DND-41 (cell line): Measurements from ENCODE around the gene SMIM3.

ENCODE experiments used
- ATAC-seq: fragments of 200-7000 bp; cut with Tn5 transposase; 3 replicates; pipeline ENCODE4 v1.9.1; 2021; ENCODE audit warnings: low read depth; ENCODE audit not compliant: insufficient read depth
- DNase-seq: peaks from one replicate; pipeline ENCODE4 v3.0.0-alpha.2; 2020
- H2AFZ ChIP-seq: 2 replicates; pipeline ENCODE4 v1.6.0; 2012; ENCODE audit warnings: low read depth, low read length
- H3K27ac ChIP-seq: 2 replicates; pipeline ENCODE4 v1.5.1; 2012; ENCODE audit warnings: low read length, inconsistent platforms
- H3K27me3 ChIP-seq: fragments of 200-600 bp; sonication (generic); 2 replicates; pipeline ENCODE4 v1.6.0; 2012; ENCODE audit warnings: low read length, mild to moderate bottlenecking, inconsistent platforms; ENCODE audit not compliant: insufficient read depth, poor library complexity
- H3K36me3 ChIP-seq: 2 replicates; pipeline ENCODE4 v1.5.1; 2012; ENCODE audit warnings: low read length, inconsistent platforms; ENCODE audit not compliant: insufficient read depth
- H3K4me1 ChIP-seq: 2 replicates; pipeline ENCODE4 v1.5.1; 2012; ENCODE audit warnings: mild to moderate bottlenecking, low read length; ENCODE audit not compliant: insufficient read depth
- H3K4me2 ChIP-seq: 2 replicates; pipeline ENCODE4 v1.6.0; 2012; ENCODE audit warnings: mild to moderate bottlenecking, moderate library complexity, low read length, inconsistent platforms; ENCODE audit not compliant: insufficient read depth
- H3K4me3 ChIP-seq, 2 experiments: fragments of 200-600 bp in 1 of 2; shearing (Covaris generic) in 1 of 2; 2 replicates each; pipeline ENCODE4 v1.5.1; 2012 to 2016; ENCODE audit warnings: inconsistent platforms in 2 of 2, low read length in 2 of 2, mild to moderate bottlenecking in 2 of 2, low read depth in 1 of 2, moderate library complexity in 1 of 2
- H3K79me2 ChIP-seq: 2 replicates; pipeline ENCODE4 v1.6.0; 2012; ENCODE audit warnings: low read length, inconsistent platforms; ENCODE audit not compliant: insufficient read depth
- H3K9ac ChIP-seq: 2 replicates; pipeline ENCODE4 v1.6.0; 2012; ENCODE audit warnings: low read depth, mild to moderate bottlenecking, inconsistent platforms, low read length, moderate library complexity
- H3K9me3 ChIP-seq: 2 replicates; pipeline ENCODE4 v1.5.1; 2012; ENCODE audit warnings: low read length, moderate library complexity, mild to moderate bottlenecking, inconsistent platforms; ENCODE audit not compliant: insufficient read depth, severe bottlenecking
- H4K20me1 ChIP-seq: 2 replicates; pipeline ENCODE4 v1.6.0; 2012; ENCODE audit warnings: low read length; ENCODE audit not compliant: insufficient read depth
- CTCF ChIP-seq: IDR thresholded peaks from 2 replicates; pipeline ENCODE4 v1.5.1; 2012; ENCODE audit warnings: borderline replicate concordance, low read length, moderate library complexity, mild to moderate bottlenecking; ENCODE audit not compliant: poor library complexity, severe bottlenecking; ENCODE audit errors: extremely low read depth
- EZH2 ChIP-seq: IDR thresholded peaks from 3 replicates; pipeline ENCODE4 v1.6.1; 2012; ENCODE audit warnings: borderline replicate concordance, low read depth, mild to moderate bottlenecking, moderate library complexity, low read length, inconsistent platforms; ENCODE audit not compliant: severe bottlenecking

SMIM3 gene

GRCh38 chr5:150765799-150766169 is 12.8 kb upstream of the SMIM3 start:
- Histone ChIP-seq H2AFZ (no peak overlapping the region), H3K36me3 (no peaks in the 10 kb centered on the region), H3K27me3 (no peaks in the 10 kb centered on the region), H3K4me3 (no peak overlapping the region), H4K20me1 (no peaks in the 10 kb centered on the region), H3K4me2 (no peak overlapping the region), H3K27ac (no peak overlapping the region), H3K79me2 (no peaks in the 10 kb centered on the region), H3K4me1 (peaks cover 2% of the 10 kb centered on the region), H3K9ac (no peak overlapping the region), H3K9me3 (no peaks in the 10 kb centered on the region)
- TF ChIP-seq EZH2 (no peak), CTCF (no peak)
- DNase-seq (no peak), ATAC-seq (no peak)

GRCh38 chr5:150766251-150766650 is 12.3 kb upstream of the SMIM3 start:
- H3K36me3 ChIP-seq = no peaks in the 10 kb centered on the region
- no peak overlapping the region for H3K27ac ChIP-seq
- H3K79me2 ChIP-seq = no peaks in the 10 kb centered on the region
- no peak overlapping the region for H3K4me3 ChIP-seq
- H3K9me3 ChIP-seq = no peaks in the 10 kb centered on the region
- DNase-seq = no peak
- ATAC-seq = no peak
- H3K4me1 ChIP-seq = peaks cover 6% of the 10 kb centered on the region
- H3K4me2 ChIP-seq = no peak overlapping the region
- TF ChIP-seq EZH2 (no peak), CTCF (no peak)
- H3K27me3 ChIP-seq = no peaks in the 10 kb centered on the region
- no peak overlapping the region for H3K9ac ChIP-seq
- H4K20me1 ChIP-seq = no peaks in the 10 kb centered on the region
- H2AFZ ChIP-seq = no peak overlapping the region

GRCh38 chr5:150771034-150771795 is 7.3 kb upstream of the SMIM3 start:
- Histone ChIP-seq H3K27me3 (no peaks in the 10 kb centered on the region), H3K4me2 (no peak overlapping the region), H3K9ac (no peak overlapping the region), H3K79me2 (no peaks in the 10 kb centered on the region), H3K4me1 (peaks cover 6% of the 10 kb centered on the region), H3K27ac (no peak overlapping the region), H2AFZ (no peak overlapping the region), H4K20me1 (no peaks in the 10 kb centered on the region), H3K9me3 (no peaks in the 10 kb centered on the region), H3K4me3 (no peak overlapping the region), H3K36me3 (no peaks in the 10 kb centered on the region)
- ATAC-seq (no peak), DNase-seq (no peak)
- TF ChIP-seq CTCF (no peak), EZH2 (no peak)
